Measurements from ENCODE around the gene CCN2. TPM values are rescaled to one million over a fixed set of nuclear protein-coding genes. Genes with fewer than 3 reads are reported as not detected.

CCN2 gene
- total and polyA plus RNA-seq, 2 donors (not counting 1 experiment from before 2014, with no cell fraction given), result 0.81 to 1.3 TPM

DNA sequence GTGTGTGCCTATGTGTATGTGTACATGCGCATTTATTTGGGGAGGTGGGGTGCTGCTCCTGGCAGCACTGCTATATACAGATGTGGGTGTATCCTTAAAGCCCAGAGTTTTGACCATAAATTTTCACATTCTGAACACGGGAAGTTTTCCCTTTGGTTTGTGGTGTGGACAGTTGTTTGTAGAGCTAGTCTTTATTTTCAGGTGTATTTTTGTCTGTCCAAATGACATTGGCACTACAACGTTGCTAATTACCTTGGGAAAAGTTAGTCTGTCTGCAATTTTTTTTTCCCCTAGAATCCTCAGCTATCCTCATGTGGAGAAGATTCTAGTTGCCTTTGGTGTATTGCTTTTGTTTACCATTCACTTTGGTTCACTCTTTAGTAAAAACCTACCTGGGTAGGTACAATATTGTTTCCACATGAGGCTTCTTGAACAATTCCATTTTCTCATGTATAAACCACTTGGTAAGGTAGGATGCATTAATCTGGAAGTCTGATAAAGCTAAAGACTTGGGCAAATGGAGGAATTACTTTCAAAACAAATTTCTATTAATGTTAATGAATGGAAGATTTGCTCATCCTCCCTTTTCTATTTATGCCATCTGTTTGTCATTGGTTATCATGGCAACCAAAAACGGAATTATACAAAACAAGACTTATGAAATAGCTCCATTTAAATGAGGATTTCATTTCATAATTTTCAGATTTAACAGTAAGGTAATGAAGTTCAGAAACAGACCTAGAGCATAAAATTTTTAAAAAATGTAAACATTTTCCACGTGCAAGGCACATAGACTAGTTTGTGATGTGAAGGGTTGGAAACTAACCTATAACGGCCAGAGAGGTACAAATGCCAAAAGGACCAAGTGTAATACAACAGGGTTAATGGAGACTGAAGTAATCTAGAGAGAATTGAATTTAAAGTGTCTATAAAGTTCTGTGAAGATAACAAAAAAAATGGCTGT, 3.9 kb downstream of the CCN2 start:
- Histone ChIP-seq H3K4me2 (replicated peaks; ENCODE audit: low read depth, low read length, poor library complexity, severe bottlenecking) (no peak overlapping the region), H2AFZ (ENCODE audit: insufficient read depth, low read depth, low read length, poor library complexity, severe bottlenecking) (no peak overlapping the region), H4K20me1 (ENCODE audit: control insufficient read depth, insufficient read depth, low read length, poor library complexity, severe bottlenecking) (no peaks in the 10 kb centered on the region), H3K27me3 (replicated peaks in 1 of 4; ENCODE audit: control extremely low read depth in 1 of 4, control insufficient read depth in 3 of 4, insufficient read depth in 4 of 4, low read length in 3 of 4) (peaks cover 0 to 18% (median 8%) of the 10 kb centered on the region in 4 experiments), H3K79me2 (ENCODE audit: control insufficient read depth, insufficient read depth, low read length) (no peaks in the 10 kb centered on the region), H3K4me3 (ENCODE audit: control extremely low read depth in 1 of 5, extremely low read depth in 1 of 5, insufficient read depth in 1 of 5, low read depth in 2 of 5, low read length in 4 of 5) (no peak overlapping the region), H3K27ac (ENCODE audit: low read length in 2 of 2) (no peak overlapping the region), H3K9ac (ENCODE audit: low read length) (no peak overlapping the region), H3K9me3 (ENCODE audit: control extremely low read depth in 1 of 3, control insufficient read depth in 2 of 3, insufficient read depth in 1 of 3, low read length in 2 of 3) (no peaks in the 10 kb centered on the region), H3K4me1 (ENCODE audit: control insufficient read depth in 2 of 2, insufficient read depth in 2 of 2, low read length in 2 of 2) (peaks cover 11 to 12% of the 10 kb centered on the region in 2 donors), H3K36me3 (replicated peaks in 1 of 2; ENCODE audit: control extremely low read depth in 1 of 2, control insufficient read depth in 1 of 2, extremely low read depth in 1 of 2, insufficient read depth in 2 of 2, low read length in 1 of 2) (no peaks in the 10 kb centered on the region)
- peaks cover 25% of the 10 kb centered on the region for H3K4me1 Mint-ChIP-seq
- CTCF ChIA-PET, result no interaction called here
- H3K27ac Mint-ChIP-seq, result no peak overlapping the region
- POLR2A ChIA-PET, result no interaction called here
- no peak overlapping the region for H3K4me3 Mint-ChIP-seq
- no peak for TF ChIP-seq EZH2 (IDR thresholded peaks at IDR 0.05; ENCODE audit: borderline replicate concordance, insufficient read depth, low read depth, low read length, poor library complexity, severe bottlenecking)
- TF ChIP-seq, protein P1, sequence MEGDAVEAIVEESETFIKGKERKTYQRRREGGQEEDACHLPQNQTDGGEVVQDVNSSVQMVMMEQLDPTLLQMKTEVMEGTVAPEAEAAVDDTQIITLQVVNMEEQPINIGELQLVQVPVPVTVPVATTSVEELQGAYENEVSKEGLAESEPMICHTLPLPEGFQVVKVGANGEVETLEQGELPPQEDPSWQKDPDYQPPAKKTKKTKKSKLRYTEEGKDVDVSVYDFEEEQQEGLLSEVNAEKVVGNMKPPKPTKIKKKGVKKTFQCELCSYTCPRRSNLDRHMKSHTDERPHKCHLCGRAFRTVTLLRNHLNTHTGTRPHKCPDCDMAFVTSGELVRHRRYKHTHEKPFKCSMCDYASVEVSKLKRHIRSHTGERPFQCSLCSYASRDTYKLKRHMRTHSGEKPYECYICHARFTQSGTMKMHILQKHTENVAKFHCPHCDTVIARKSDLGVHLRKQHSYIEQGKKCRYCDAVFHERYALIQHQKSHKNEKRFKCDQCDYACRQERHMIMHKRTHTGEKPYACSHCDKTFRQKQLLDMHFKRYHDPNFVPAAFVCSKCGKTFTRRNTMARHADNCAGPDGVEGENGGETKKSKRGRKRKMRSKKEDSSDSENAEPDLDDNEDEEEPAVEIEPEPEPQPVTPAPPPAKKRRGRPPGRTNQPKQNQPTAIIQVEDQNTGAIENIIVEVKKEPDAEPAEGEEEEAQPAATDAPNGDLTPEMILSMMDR (IDR thresholded peaks at IDR 0.05), result no peak
- H3K27me3 Mint-ChIP-seq, result peaks cover 33% of the 10 kb centered on the region
- no peak for DNase-seq
- no peak for ATAC-seq (ENCODE audit: low read depth)
- intact Hi-C loops (cut with micrococcal nuclease), result no loop called here
- no peaks in the 10 kb centered on the region for H3K9me3 Mint-ChIP-seq (ENCODE audit: insufficient read depth)
- 68% methylated on average over 3 of the region's 6 CpGs for WGBS (ENCODE audit: insufficient coverage)

DNA sequence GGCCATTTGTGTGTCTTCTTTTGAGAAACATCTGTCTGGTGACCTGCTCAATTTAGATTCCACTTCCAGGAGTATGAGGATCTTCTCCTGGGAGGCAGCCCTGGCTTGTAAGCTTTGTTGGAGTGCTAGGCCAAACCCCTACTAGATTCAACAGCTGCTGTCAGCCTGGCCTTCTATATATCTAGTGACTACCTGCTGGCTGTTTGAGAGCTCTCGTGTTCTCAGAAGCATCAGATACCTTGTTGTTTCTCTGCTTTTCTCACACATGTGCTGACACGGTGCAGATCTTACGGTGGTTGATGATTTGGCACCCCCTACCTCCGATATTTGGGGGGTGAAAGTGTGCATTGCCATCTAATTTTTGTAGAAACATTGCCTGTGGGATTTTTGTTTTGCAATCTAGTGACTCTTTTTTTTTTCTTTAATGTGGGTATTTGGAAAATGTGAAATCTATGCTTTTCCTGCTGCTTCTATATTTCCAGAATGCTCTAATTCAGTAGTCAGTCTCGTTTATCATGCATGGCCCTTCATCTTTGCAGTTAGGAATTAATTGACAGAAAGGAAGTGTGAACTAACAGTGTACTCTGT, 4.7 kb downstream of the CCN2 start:
- intact Hi-C loops (cut with micrococcal nuclease), result no loop called here
- H3K4me2 ChIP-seq (replicated peaks; ENCODE audit: low read depth, low read length, poor library complexity, severe bottlenecking), result no peak overlapping the region
- H3K79me2 ChIP-seq (ENCODE audit: control insufficient read depth, insufficient read depth, low read length), result no peaks in the 10 kb centered on the region
- TF ChIP-seq EZH2 (IDR thresholded peaks at IDR 0.05; ENCODE audit: borderline replicate concordance, insufficient read depth, low read depth, low read length, poor library complexity, severe bottlenecking), result no peak
- TF ChIP-seq, protein P1 (IDR thresholded peaks at IDR 0.05), result no peak
- ATAC-seq (ENCODE audit: low read depth) (no peak), DNase-seq (no peak)
- Mint-ChIP-seq H3K27ac (no peak overlapping the region), H3K27me3 (peaks cover 27% of the 10 kb centered on the region), H3K4me3 (no peak overlapping the region), H3K4me1 (peaks cover 22% of the 10 kb centered on the region), H3K9me3 (ENCODE audit: insufficient read depth) (no peaks in the 10 kb centered on the region)
- H3K4me1 ChIP-seq (ENCODE audit: control insufficient read depth in 2 of 2, insufficient read depth in 2 of 2, low read length in 2 of 2), result peaks cover 9 to 12% of the 10 kb centered on the region in 2 donors
- H3K9ac ChIP-seq (ENCODE audit: low read length), result no peak overlapping the region
- H3K27ac ChIP-seq (ENCODE audit: low read length in 2 of 2), result no peak overlapping the region
- H3K4me3 ChIP-seq (ENCODE audit: control extremely low read depth in 1 of 5, extremely low read depth in 1 of 5, insufficient read depth in 1 of 5, low read depth in 2 of 5, low read length in 4 of 5), result no peak overlapping the region
- H3K9me3 ChIP-seq (ENCODE audit: control extremely low read depth in 1 of 3, control insufficient read depth in 2 of 3, insufficient read depth in 1 of 3, low read length in 2 of 3), result no peaks in the 10 kb centered on the region
- CTCF ChIA-PET, result interaction anchor here (1.3 kb wide), 1 partner anchor 23 kb away, joined by 5 read pairs; no protein-coding TSS in a partner anchor
- H2AFZ ChIP-seq (ENCODE audit: insufficient read depth, low read depth, low read length, poor library complexity, severe bottlenecking), result no peak overlapping the region
- 100% methylated on average over 3 of the region's 5 CpGs for WGBS (ENCODE audit: insufficient coverage)
- H4K20me1 ChIP-seq (ENCODE audit: control insufficient read depth, insufficient read depth, low read length, poor library complexity, severe bottlenecking), result no peaks in the 10 kb centered on the region
- peaks cover 0 to 14% (median 5%) of the 10 kb centered on the region in 4 experiments for H3K27me3 ChIP-seq (replicated peaks in 1 of 4; ENCODE audit: control extremely low read depth in 1 of 4, control insufficient read depth in 3 of 4, insufficient read depth in 4 of 4, low read length in 3 of 4)
- POLR2A ChIA-PET, result no interaction called here
- H3K36me3 ChIP-seq (replicated peaks in 1 of 2; ENCODE audit: control extremely low read depth in 1 of 2, control insufficient read depth in 1 of 2, extremely low read depth in 1 of 2, insufficient read depth in 2 of 2, low read length in 1 of 2), result no peaks in the 10 kb centered on the region

Measured in B cell (primary cell).